Measurements from ENCODE around the gene BANK1. TPM values are rescaled to one million over a fixed set of nuclear protein-coding genes. Genes with fewer than 3 reads are reported as not detected.

Gene BANK1
- total and polyA plus RNA-seq, 9 donors = 0.27 to 1.1 (median 0.40) TPM

DNA sequence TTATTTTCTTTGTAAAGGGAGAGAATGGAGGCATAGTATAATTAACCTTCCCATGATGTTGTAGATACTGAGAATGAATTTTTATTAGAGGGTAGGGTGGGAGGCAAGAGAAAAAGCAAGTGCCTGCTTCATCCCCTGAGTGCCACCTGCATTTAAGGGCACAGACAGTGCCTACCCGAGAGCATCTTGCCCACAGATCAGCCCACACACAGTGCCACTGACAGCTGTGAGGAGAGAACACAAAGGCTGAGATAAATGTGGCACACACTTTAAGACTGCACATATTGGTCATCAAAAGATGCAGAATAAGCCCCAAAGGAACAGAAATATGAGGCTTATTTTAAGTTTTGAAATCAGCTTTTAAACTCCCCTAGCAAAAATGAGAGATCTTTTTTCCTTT, 304.0 kb downstream of the BANK1 start:
- Histone ChIP-seq H3K4me1 (ENCODE audit: control insufficient read depth, insufficient read depth, low read length) (no peaks in the 10 kb centered on the region), H3K36me3 (ENCODE audit: control insufficient read depth, insufficient read depth, low read length) (no peaks in the 10 kb centered on the region), H3K9me3 (replicated peaks; ENCODE audit: control insufficient read depth, low read depth, low read length) (no peaks in the 10 kb centered on the region), H3K27ac (ENCODE audit: low read length) (no peak overlapping the region), H3K4me3 (ENCODE audit: low read length) (no peak overlapping the region), H3K27me3 (ENCODE audit: control insufficient read depth, insufficient read depth, low read length) (no peaks in the 10 kb centered on the region)
- WGBS (ENCODE audit: insufficient coverage) = 60% methylated on average over 1 of the region's 1 CpG
- no peak for DNase-seq

DNA sequence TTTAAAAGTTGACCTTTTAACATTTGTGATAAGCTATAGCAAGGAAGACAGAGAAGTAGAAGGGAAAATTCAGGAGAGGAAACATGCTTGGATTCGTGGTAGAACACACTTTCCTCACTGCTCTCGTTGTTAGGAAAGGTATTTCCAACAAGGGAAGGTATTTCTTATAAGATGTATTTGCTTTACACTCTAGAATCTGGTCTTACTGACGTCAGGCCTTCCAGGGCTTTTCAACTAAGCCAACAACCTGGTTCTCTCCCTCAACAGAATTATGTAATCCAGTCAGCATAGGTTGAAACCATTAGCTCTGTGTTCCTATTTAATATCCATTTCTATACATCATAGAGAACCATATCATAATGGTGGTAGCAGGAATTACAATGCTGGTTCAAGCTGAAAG, 312.8 kb downstream of the BANK1 start:
- Histone ChIP-seq H3K27me3 (ENCODE audit: control insufficient read depth, insufficient read depth, low read length) (no peaks in the 10 kb centered on the region), H3K27ac (ENCODE audit: low read length) (no peak overlapping the region), H3K4me1 (ENCODE audit: control insufficient read depth, insufficient read depth, low read length) (no peaks in the 10 kb centered on the region), H3K36me3 (ENCODE audit: control insufficient read depth, insufficient read depth, low read length) (no peaks in the 10 kb centered on the region), H3K4me3 (ENCODE audit: low read length) (no peak overlapping the region), H3K9me3 (replicated peaks; ENCODE audit: control insufficient read depth, low read depth, low read length) (peaks cover 6% of the 10 kb centered on the region)
- no peak for DNase-seq
- WGBS (ENCODE audit: insufficient coverage) = no CpG with 5 or more reads among the region's 3 CpGs

DNA sequence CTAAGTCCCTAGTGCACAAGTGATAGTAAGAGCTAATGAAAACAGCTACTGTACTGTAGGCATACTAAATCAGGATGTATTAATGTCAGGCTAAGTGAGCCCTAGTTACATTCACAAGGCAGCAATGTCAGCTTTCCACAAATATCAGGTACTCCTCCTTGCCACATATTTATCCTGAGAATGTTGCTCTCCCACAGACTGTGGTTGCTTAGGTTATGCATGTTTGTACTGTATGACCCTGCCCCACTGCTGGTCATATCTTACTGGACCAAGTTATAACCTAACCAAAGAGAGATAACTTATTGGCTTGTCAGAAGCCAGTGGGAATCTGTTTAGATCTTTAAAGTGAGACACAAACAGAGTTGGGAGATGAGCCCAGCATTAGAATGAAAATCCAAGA, 313.7 kb downstream of the BANK1 start:
- H3K4me3 ChIP-seq (ENCODE audit: low read length) = no peak overlapping the region
- peaks cover 6% of the 10 kb centered on the region for H3K9me3 ChIP-seq (replicated peaks; ENCODE audit: control insufficient read depth, low read depth, low read length)
- no peaks in the 10 kb centered on the region for H3K36me3 ChIP-seq (ENCODE audit: control insufficient read depth, insufficient read depth, low read length)
- DNase-seq = no peak
- H3K4me1 ChIP-seq (ENCODE audit: control insufficient read depth, insufficient read depth, low read length) = no peaks in the 10 kb centered on the region
- H3K27ac ChIP-seq (ENCODE audit: low read length) = no peak overlapping the region
- H3K27me3 ChIP-seq (ENCODE audit: control insufficient read depth, insufficient read depth, low read length) = no peaks in the 10 kb centered on the region

DNA sequence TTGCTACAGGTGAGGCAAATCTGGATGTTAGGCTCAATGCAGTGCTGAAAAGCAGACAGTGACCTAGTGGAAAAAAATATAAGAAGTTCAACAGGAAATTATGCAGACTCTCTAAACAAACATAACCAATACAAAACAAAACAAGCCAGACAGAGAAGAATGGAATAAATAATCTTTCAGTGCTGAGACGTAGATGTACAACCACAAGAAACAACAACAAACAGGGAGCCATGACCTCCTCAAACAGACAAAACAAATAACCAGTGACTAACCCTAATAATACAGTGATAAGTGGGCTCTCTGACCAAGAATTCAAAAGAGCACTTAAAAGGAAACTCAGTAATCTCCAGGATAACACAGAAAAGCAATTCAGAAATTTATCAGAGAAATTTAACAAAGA, 315.5 kb downstream of the BANK1 start:
- no CpG with 5 or more reads among the region's 1 CpG for WGBS (ENCODE audit: insufficient coverage)
- Histone ChIP-seq H3K9me3 (replicated peaks; ENCODE audit: control insufficient read depth, low read depth, low read length) (peaks cover 6% of the 10 kb centered on the region), H3K36me3 (ENCODE audit: control insufficient read depth, insufficient read depth, low read length) (no peaks in the 10 kb centered on the region), H3K4me3 (ENCODE audit: low read length) (no peak overlapping the region), H3K4me1 (ENCODE audit: control insufficient read depth, insufficient read depth, low read length) (no peaks in the 10 kb centered on the region), H3K27me3 (ENCODE audit: control insufficient read depth, insufficient read depth, low read length) (no peaks in the 10 kb centered on the region), H3K27ac (ENCODE audit: low read length) (no peak overlapping the region)
- DNase-seq = no peak

DNA sequence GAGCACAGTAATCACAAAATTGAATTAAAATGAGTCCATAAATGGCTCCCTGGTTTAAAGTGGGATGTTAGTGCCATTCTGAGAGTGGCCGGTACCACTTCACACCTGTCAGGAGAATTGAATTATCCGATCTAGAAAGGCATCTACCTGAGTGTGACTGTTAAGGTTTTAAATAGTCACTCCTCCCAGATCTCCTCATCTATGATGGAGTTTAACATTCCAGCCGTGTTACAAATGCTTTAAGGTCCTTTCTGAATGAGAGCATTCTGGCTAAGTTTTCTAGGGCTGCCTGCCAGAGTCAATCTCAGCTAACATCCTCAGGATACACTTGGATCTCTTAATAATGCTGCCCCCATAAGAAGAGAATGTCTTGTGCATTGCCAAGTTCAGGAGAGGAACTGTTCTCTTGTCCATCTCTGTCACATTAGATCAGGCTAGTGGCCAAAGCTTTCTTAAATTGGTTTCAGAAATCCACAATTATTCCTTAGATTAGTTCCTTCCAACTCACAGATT, 323.6 kb downstream of the BANK1 start:
- no peak overlapping the region for H3K4me3 ChIP-seq (ENCODE audit: low read length)
- no peak overlapping the region for H3K27ac ChIP-seq (ENCODE audit: low read length)
- peak; percentile 16 for DNase-seq
- 100% methylated on average over 1 of the region's 3 CpGs for WGBS (ENCODE audit: insufficient coverage)
- no peaks in the 10 kb centered on the region for H3K9me3 ChIP-seq (replicated peaks; ENCODE audit: control insufficient read depth, low read depth, low read length)
- no peaks in the 10 kb centered on the region for H3K27me3 ChIP-seq (ENCODE audit: control insufficient read depth, insufficient read depth, low read length)
- H3K36me3 ChIP-seq (ENCODE audit: control insufficient read depth, insufficient read depth, low read length) = no peaks in the 10 kb centered on the region
- H3K4me1 ChIP-seq (ENCODE audit: control insufficient read depth, insufficient read depth, low read length) = no peaks in the 10 kb centered on the region

DNA sequence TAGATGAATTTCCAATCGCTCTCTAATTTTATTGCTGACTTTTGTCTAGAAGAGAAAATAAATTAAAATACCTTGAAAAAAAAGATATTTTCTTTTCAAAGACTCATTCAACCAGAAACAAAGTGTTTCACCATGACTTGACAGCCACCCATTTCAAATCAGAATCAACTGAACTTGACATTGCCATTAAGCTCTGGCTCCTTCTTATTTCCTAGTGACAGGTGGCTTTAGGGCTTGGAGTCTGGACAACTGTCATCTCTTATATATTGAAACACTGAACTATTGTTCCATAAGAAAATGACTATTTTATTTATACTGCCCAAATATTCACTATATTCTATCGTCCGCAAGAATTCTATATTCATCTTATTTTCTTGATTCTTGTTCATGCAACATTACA, 325.6 kb downstream of the BANK1 start:
- no peaks in the 10 kb centered on the region for H3K27me3 ChIP-seq (ENCODE audit: control insufficient read depth, insufficient read depth, low read length)
- no peak for DNase-seq
- no peaks in the 10 kb centered on the region for H3K4me1 ChIP-seq (ENCODE audit: control insufficient read depth, insufficient read depth, low read length)
- no peak overlapping the region for H3K27ac ChIP-seq (ENCODE audit: low read length)
- peaks cover 6% of the 10 kb centered on the region for H3K9me3 ChIP-seq (replicated peaks; ENCODE audit: control insufficient read depth, low read depth, low read length)
- no peak overlapping the region for H3K4me3 ChIP-seq (ENCODE audit: low read length)
- H3K36me3 ChIP-seq (ENCODE audit: control insufficient read depth, insufficient read depth, low read length) = no peaks in the 10 kb centered on the region
- no CpG with 5 or more reads among the region's 3 CpGs for WGBS (ENCODE audit: insufficient coverage)

DNA sequence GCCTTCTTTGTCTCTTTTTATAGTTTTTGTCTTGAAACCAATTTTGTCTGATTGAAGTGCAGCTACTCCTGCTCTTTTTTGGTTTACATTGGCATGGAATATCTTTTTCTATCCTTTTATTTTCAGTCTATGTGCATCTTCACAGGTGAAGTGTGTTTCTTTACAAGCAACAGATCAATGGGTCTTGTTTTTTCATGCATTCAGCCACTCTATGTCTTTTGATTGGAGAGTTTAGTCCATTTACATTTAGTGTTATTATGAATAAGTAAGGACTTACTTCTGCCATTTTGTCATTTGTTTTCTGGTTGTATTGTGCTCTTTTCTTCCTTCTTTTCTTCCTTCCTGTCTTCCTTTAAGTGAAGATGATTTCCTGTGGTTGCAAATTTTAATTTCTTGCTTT, 330.3 kb downstream of the BANK1 start:
- Histone ChIP-seq H3K27ac (ENCODE audit: low read length) (no peak overlapping the region), H3K36me3 (ENCODE audit: control insufficient read depth, insufficient read depth, low read length) (no peaks in the 10 kb centered on the region), H3K4me3 (ENCODE audit: low read length) (no peak overlapping the region), H3K9me3 (replicated peaks; ENCODE audit: control insufficient read depth, low read depth, low read length) (peaks cover 6% of the 10 kb centered on the region), H3K4me1 (ENCODE audit: control insufficient read depth, insufficient read depth, low read length) (no peaks in the 10 kb centered on the region), H3K27me3 (ENCODE audit: control insufficient read depth, insufficient read depth, low read length) (no peaks in the 10 kb centered on the region)
- DNase-seq = no peak

Data from muscle of leg (tissue), 11 donors.